HCT116 (cell line): ENCODE measurements around the gene RNPEP. TPM values are rescaled to one million over a fixed set of nuclear protein-coding genes. Genes with fewer than 3 reads are reported as not detected.
A peak's percentile ranks its signal among the peaks of the same experiment; 100 is the strongest.

Experiments
- ATAC-seq: fragments of 200-7000 bp; cut with Tn5 transposase; 2 replicates; pipeline ENCODE4 v1.9.1; 2020; ENCODE audit warnings: mild to moderate bottlenecking, moderate library complexity
- BruUV-seq: library from RNA; stranded (reverse); fragments of 400-500 nt; replicated peaks from 2 replicates; lab custom pipeline; 2021; lab: Mats Ljungman, UMichigan
- CTCF ChIA-PET: fragments of 300-600 bp; sonication (Branson Sonifier 250); formaldehyde crosslinking; loops from one replicate; lab custom pipeline; 2021; ENCODE audit warnings: antibody characterized with exemption; lab: Charles Lee
- POLR2A ChIA-PET: fragments of 300-600, 350-600 bp; sonication (Branson Sonifier 250); formaldehyde crosslinking; loops from one replicate; lab custom pipeline; 2021; ENCODE audit warnings: antibody characterized with exemption; lab: Charles Lee
- RAD21 ChIA-PET, 2 experiments: fragments of 300-600 bp; sonication (Branson Sonifier 250); formaldehyde crosslinking; loops; one replicate each; lab custom pipeline; 2023; ENCODE audit warnings: low total read pairs in 2 of 2; ENCODE audit not compliant: uncharacterized antibody in 2 of 2, unreplicated experiment in 2 of 2, low non-redundant PET in 1 of 2; lab: Charles Lee
- DNase-seq: peaks from one replicate; pipeline ENCODE4 v3.0.0-alpha.2; 2010; ENCODE audit warnings: low read depth, low spot score
- H2AFZ ChIP-seq: fragments of 200-600 bp; shearing (Covaris generic), sonication (generic); 2 replicates; pipeline ENCODE4 v1.6.1; 2017; ENCODE audit warnings: low read depth, mixed run types, mixed read lengths, antibody characterized with exemption, low read length; ENCODE audit not compliant: poor library complexity, severe bottlenecking
- H3K27ac ChIP-seq: 2 replicates; pipeline ENCODE4 v1.5.1; 2012; ENCODE audit warnings: low read depth, low read length
- H3K27me3 ChIP-seq: fragments of 200-600 bp; sonication (generic); 2 replicates; pipeline ENCODE4 v1.6.1; 2016; ENCODE audit warnings: mixed run types, low read length, mixed read lengths; ENCODE audit not compliant: insufficient read depth
- H3K36me3 ChIP-seq, 2 experiments: fragments of 200-500 bp in 1 of 2; fragments of 200-600 bp in 1 of 2; sonication (Bioruptor generic) in 1 of 2; sonication (generic) in 1 of 2; 2 replicates each; pipeline versions ENCODE4 v1.5.1 to v1.6.1; 2014 to 2016; ENCODE audit warnings: low read length in 2 of 2, inconsistent platforms in 1 of 2, mixed read lengths in 1 of 2, mixed run types in 1 of 2; ENCODE audit not compliant: insufficient read depth in 2 of 2, control insufficient read depth in 1 of 2
- H3K4me1 ChIP-seq, 2 experiments: fragments of 200-600 bp in 1 of 2; sonication (generic) in 1 of 2; 2 replicates each; pipeline versions ENCODE4 v1.5.1 to v1.6.1; 2012 to 2017; ENCODE audit warnings: low read length in 2 of 2, inconsistent platforms in 1 of 2, mild to moderate bottlenecking in 1 of 2, mixed read lengths in 1 of 2, mixed run types in 1 of 2, moderate library complexity in 1 of 2; ENCODE audit not compliant: insufficient read depth in 2 of 2, control insufficient read depth in 1 of 2
- H3K4me2 ChIP-seq: fragments of 200-600 bp; sonication (generic); 2 replicates; pipeline ENCODE4 v1.6.1; 2017; ENCODE audit warnings: mixed run types, low read length, mixed read lengths
- H3K4me3 ChIP-seq, 2 experiments: fragments of 200-600 bp in 1 of 2; sonication (generic) in 1 of 2; replicated peaks in 1 of 2; 2 replicates each; pipeline ENCODE4 v1.5.1; 2011 to 2016; ENCODE audit warnings: low read length in 2 of 2, control low read depth in 1 of 2, low read depth in 1 of 2, mild to moderate bottlenecking in 1 of 2, mixed read lengths in 1 of 2, mixed run types in 1 of 2
- H3K79me2 ChIP-seq: fragments of 200-600 bp; sonication (generic); 2 replicates; pipeline ENCODE4 v1.6.1; 2017; ENCODE audit warnings: mild to moderate bottlenecking, mixed run types, low read length, moderate library complexity, mixed read lengths; ENCODE audit not compliant: insufficient read depth
- H3K9ac ChIP-seq: fragments of 200-600 bp; sonication (generic); 2 replicates; pipeline ENCODE4 v1.6.1; 2016; ENCODE audit warnings: low read length, mixed read lengths
- H3K9me2 ChIP-seq: fragments of 200-600 bp; sonication (generic), shearing (Covaris generic); 2 replicates; pipeline ENCODE4 v1.6.1; 2017; ENCODE audit warnings: mixed run types, mild to moderate bottlenecking, moderate library complexity; ENCODE audit not compliant: insufficient read depth
- H3K9me3 ChIP-seq, 2 experiments: fragments of 200-500 bp in 1 of 2; fragments of 200-600 bp in 1 of 2; sonication (Bioruptor generic) in 1 of 2; sonication (generic) in 1 of 2; 2 replicates each; pipeline ENCODE4 v1.6.1; 2014 to 2017; ENCODE audit warnings: low read length in 2 of 2, mixed read lengths in 2 of 2, inconsistent platforms in 1 of 2, low read depth in 1 of 2, mild to moderate bottlenecking in 1 of 2, mixed run types in 1 of 2, moderate library complexity in 1 of 2; ENCODE audit not compliant: control insufficient read depth in 1 of 2, insufficient read depth in 1 of 2
- H4K20me1 ChIP-seq: fragments of 200-600 bp; sonication (generic), shearing (Covaris generic); 2 replicates; pipeline ENCODE4 v1.6.1; 2017; ENCODE audit warnings: mixed run types, mild to moderate bottlenecking, moderate library complexity; ENCODE audit not compliant: insufficient read depth
- ATF3 ChIP-seq: IDR thresholded peaks from 2 replicates; pipeline ENCODE4 v1.6.1; 2012
- CBX3 ChIP-seq: IDR thresholded peaks from 2 replicates; pipeline ENCODE4 v1.6.1; 2012; ENCODE audit warnings: low read depth
- CTCF ChIP-seq, 3 experiments: fragments of 200-600 bp in 1 of 3; sonication (generic) in 1 of 3; IDR thresholded peaks in 2 of 3; conservative IDR thresholded peaks in 1 of 3; 2 replicates each; pipeline ENCODE4 v1.5.1; 2012 to 2017; ENCODE audit warnings: low read depth in 2 of 3, low read length in 2 of 3, antibody characterized with exemption in 1 of 3, borderline replicate concordance in 1 of 3, control low read depth in 1 of 3, mild to moderate bottlenecking in 1 of 3, mixed read lengths in 1 of 3, mixed run types in 1 of 3, moderate library complexity in 1 of 3; ENCODE audit not compliant: insufficient read depth in 1 of 3
- EGR1 ChIP-seq: IDR thresholded peaks from 2 replicates; pipeline ENCODE4 v1.6.1; 2012; ENCODE audit warnings: low read depth
- ELF1 ChIP-seq: IDR thresholded peaks from 2 replicates; pipeline ENCODE4 v1.6.1; 2012; ENCODE audit warnings: low read depth, borderline replicate concordance
- EZH2 ChIP-seq: fragments of 200-600 bp; sonication (generic); IDR thresholded peaks from 2 replicates; pipeline ENCODE4 v1.6.1; 2017; ENCODE audit warnings: antibody characterized with exemption, mixed run types
- FOSL1 ChIP-seq: IDR thresholded peaks from 2 replicates; pipeline ENCODE4 v1.6.1; 2012; ENCODE audit warnings: low read depth
- MAX ChIP-seq: IDR thresholded peaks from 2 replicates; pipeline ENCODE4 v1.6.1; 2012
- POLR2A ChIP-seq: IDR thresholded peaks from 2 replicates; pipeline ENCODE4 v1.7.0; 2011; ENCODE audit warnings: borderline replicate concordance; ENCODE audit not compliant: insufficient read depth, insufficient read length; ENCODE audit errors: extremely low read depth
- POLR2AphosphoS5 ChIP-seq: IDR thresholded peaks from 2 replicates; pipeline ENCODE4 v1.6.1; 2011; ENCODE audit warnings: mild to moderate bottlenecking, low read depth, low read length, moderate library complexity
- RAD21 ChIP-seq: IDR thresholded peaks from 2 replicates; pipeline ENCODE4 v1.6.1; 2012; ENCODE audit warnings: low read depth, mild to moderate bottlenecking
- REST ChIP-seq: IDR thresholded peaks from 2 replicates; pipeline ENCODE4 v1.6.1; 2012; ENCODE audit warnings: low read depth
- SIN3A ChIP-seq: IDR thresholded peaks from 2 replicates; pipeline ENCODE4 v1.6.1; 2012; ENCODE audit warnings: low read depth
- SRF ChIP-seq: IDR thresholded peaks from 2 replicates; pipeline ENCODE4 v1.6.1; 2012; ENCODE audit warnings: low read depth
- YY1 ChIP-seq: IDR thresholded peaks from 2 replicates; pipeline ENCODE4 v1.6.1; 2011; ENCODE audit warnings: low read length, low read depth, moderate library complexity, mild to moderate bottlenecking; ENCODE audit not compliant: insufficient replicate concordance; ENCODE audit errors: extremely low read depth
- ZBTB33 ChIP-seq: IDR thresholded peaks from 2 replicates; pipeline ENCODE4 v1.6.1; 2011; ENCODE audit warnings: mild to moderate bottlenecking, low read length, moderate library complexity; ENCODE audit not compliant: insufficient replicate concordance; ENCODE audit errors: extremely low read depth
- ZFX ChIP-seq: fragments of 450-650 bp; IDR thresholded peaks from 2 replicates; pipeline ENCODE4 v1.6.1; 2017
- ZNF274 ChIP-seq: fragments of 200-500 bp; sonication (Bioruptor generic); IDR thresholded peaks from 2 replicates; pipeline ENCODE4 v1.6.1; 2014; ENCODE audit warnings: mild to moderate bottlenecking, low read depth, low read length, inconsistent platforms
- intact Hi-C: fragments of 100-400 bp; cut with micrococcal nuclease; formaldehyde crosslinking; loops from 2 replicates; pipeline ENCODE4 v1.10.0; 2022
- total RNA-seq: library from RNA; stranded (reverse); gene quantifications from one replicate; pipeline ENCODE4 v1.2.1, GENCODE V29; 2021; ENCODE audit not compliant: unreplicated experiment

RNPEP gene
- total RNA-seq, 1 experiment from 2014 or later, result 85.9 TPM

- peak; percentile 79 for ATAC-seq
- TSS peak; percentile 68 for BruUV-seq
- peaks cover 68 to 100% of the 10 kb centered on the region in 2 experiments for H3K4me1 ChIP-seq
- peaks cover 39% of the 10 kb centered on the region for H3K79me2 ChIP-seq
- POLR2A ChIA-PET, result interaction anchor here (0.6 to 9.2 kb wide), 48 partner anchors 9 to 562 kb away, joined by 3 to 174 read pairs (median 6); partner anchors contain the start of gene CSRP1
- RAD21 ChIA-PET, result interaction anchor here (0.5 to 1.6 kb wide), 13 partner anchors 11 to 114 kb away, joined by 3 to 8 read pairs (median 4); no protein-coding TSS in a partner anchor
- H3K36me3 ChIP-seq, result peaks cover 7 to 30% of the 10 kb centered on the region in 2 experiments
- CTCF ChIA-PET, result interaction anchor here (0.6 to 7.1 kb wide), 16 partner anchors 10 to 1105 kb away, joined by 3 to 106 read pairs (median 5); partner anchors contain the start of genes GPR37L1 and RNPEP
- no peaks in the 10 kb centered on the region for H4K20me1 ChIP-seq
- H3K4me2 ChIP-seq, result peak within 1 kb of the TSS; percentile 99
- H3K27ac ChIP-seq, result peak within 1 kb of the TSS; percentile 74
- no peak within 1 kb of the TSS for H2AFZ ChIP-seq
- peak; percentile 98 for DNase-seq
- intact Hi-C loops, result loop anchor here (1.0 kb wide), 2 partner anchors 8 to 81 kb away; no protein-coding TSS in a partner anchor
- H3K9me2 ChIP-seq, result no peaks in the 10 kb centered on the region
- peak within 1 kb of the TSS; percentile 90 to 93 for H3K4me3 ChIP-seq
- no peaks in the 10 kb centered on the region for H3K27me3 ChIP-seq
- no peaks in the 10 kb centered on the region for H3K9me3 ChIP-seq
- peak within 1 kb of the TSS; percentile 92 for H3K9ac ChIP-seq
- TF ChIP-seq SRF (no peak), CBX3 (no peak), SIN3A (no peak), MAX (no peak), REST (no peak), RAD21 (no peak), ATF3 (no peak), CTCF (IDR thresholded peaks at IDR 0.05 in 2 of 3, conservative IDR thresholded peaks at IDR 0.05 in 1 of 3; ENCODE audit: borderline replicate concordance in 1 of 3, insufficient read depth in 1 of 3, low read depth in 2 of 3, low read length in 2 of 3) (no peak), ZNF274 (no peak), ZFX (no peak), POLR2A (peak; percentile 78), EGR1 (no peak), ZBTB33 (peak; percentile 32), EZH2 (no peak), YY1 (peak; percentile 13), POLR2AphosphoS5 (peak; percentile 100), ELF1 (no peak), FOSL1 (no peak)
Measured at GRCh38 chr1:202010180-202011015, 27.9 kb downstream of the RNPEP start, which contains the start of gene ELF3. Gene ELF3, plus strand, starts transcription at chr1:202010587. Its CDS starts 550 bp downstream, at chr1:202011137.
